OCI-LY1 (cell line): Measurements from ENCODE around the gene VPS45.

Experiments used
- CTCF ChIP-seq: fragments of 200-600 bp; sonication (generic), shearing (Covaris generic); IDR thresholded peaks from 2 replicates; pipeline ENCODE4 v1.5.1; 2017; ENCODE audit warnings: mild to moderate bottlenecking, antibody characterized with exemption, low read length, moderate library complexity, mixed read lengths
- EZH2 ChIP-seq: fragments of 200-600 bp; sonication (generic), shearing (Covaris generic); IDR thresholded peaks from 2 replicates; pipeline ENCODE4 v1.8.0; 2017; ENCODE audit warnings: borderline replicate concordance, mixed run types, mild to moderate bottlenecking, antibody characterized with exemption, low read length, moderate library complexity, mixed read lengths

- TF ChIP-seq EZH2 (no peak), CTCF (no peak; the same call in 1 of the 2 replicates)
Measured at GRCh38 chr1:150160964-150161621, 93.5 kb downstream of the VPS45 start.
